HS-5 (cell line): ENCODE measurements around the gene CCER1.
A peak's percentile ranks its signal among the peaks of the same experiment; 100 is the strongest.

Experiments
- DNase-seq: peaks from one replicate; pipeline ENCODE4 v3.0.0-alpha.2; 2012; ENCODE audit warnings: low read depth

Gene CCER1

DNA sequence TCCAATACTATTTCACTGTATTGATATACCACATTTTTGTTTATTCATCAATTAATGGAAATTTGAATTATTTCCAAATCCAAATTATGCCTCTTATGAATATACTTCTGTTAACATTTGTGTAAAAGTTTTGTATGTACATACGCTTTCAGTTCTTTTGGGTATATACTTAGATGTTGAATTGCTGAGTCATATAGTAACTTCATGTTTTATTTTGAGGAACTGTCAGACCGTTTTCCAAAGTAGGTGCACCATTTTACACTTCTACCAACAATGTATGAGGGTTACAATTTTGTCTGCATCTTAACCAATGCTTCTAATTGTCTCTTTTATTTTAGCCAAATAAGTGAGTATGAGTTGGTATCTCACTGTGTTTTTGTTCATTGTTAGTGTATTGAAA is 10.2 kb upstream of the CCER1 start:
- no peak for DNase-seq

- DNase-seq, result no peak
Measured at GRCh38 chr12:90964616-90965015, 9.6 kb upstream of the CCER1 start.

GRCh38 chr12:90963946-90964345 is 9.0 kb upstream of the CCER1 start:
- DNase-seq, result no peak

- DNase-seq, result no peak
Measured at GRCh38 chr12:90961154-90961553, 6.2 kb upstream of the CCER1 start.

DNA sequence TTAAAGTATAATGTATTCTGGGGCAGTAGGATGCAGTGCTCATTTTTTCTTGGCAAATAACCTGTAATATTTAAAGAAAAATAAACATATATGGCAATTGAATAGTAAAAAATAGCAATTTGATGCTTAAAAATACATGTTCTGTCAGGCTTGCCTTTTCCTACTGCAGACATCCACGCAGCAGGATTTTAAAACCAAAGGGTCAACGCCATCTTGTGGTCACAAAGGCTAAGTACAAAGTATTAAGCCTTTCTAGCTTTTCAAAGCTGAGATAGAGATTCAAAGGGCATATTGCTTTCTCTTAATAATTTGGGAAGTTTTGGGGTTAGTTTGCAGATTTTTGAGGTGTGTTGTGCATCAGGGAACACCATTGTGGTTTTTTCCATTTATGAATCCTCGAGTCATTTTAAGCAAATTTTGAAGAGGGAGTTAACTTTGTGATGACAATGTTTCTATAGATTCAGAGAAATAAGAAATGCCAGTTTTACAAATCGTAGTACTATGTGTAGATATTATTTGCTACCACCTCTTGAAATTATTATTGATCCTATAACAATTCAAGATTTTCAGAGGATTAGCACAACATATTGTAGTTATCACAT is 4.7 kb upstream of the CCER1 start:
- no peak for DNase-seq

DNA sequence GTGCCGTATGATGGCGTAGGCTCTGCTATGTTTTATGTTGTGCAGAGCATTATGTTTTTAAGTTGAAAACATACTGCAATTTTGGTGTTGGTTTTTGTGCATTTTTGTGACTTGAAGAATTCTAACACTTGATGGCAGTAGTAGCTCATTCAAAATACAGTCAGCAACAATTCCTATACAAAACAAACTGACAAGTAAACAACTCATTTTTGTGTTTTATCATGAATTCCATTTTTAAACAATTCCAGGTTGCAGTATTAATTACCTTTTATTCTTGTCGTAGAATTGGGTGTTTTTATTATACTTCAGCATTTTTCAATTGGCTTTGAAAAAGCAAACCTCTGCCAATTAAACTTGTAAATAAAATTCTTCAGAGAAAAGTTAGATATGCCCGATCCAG is 4.1 kb upstream of the CCER1 start:
- no peak for DNase-seq

DNA sequence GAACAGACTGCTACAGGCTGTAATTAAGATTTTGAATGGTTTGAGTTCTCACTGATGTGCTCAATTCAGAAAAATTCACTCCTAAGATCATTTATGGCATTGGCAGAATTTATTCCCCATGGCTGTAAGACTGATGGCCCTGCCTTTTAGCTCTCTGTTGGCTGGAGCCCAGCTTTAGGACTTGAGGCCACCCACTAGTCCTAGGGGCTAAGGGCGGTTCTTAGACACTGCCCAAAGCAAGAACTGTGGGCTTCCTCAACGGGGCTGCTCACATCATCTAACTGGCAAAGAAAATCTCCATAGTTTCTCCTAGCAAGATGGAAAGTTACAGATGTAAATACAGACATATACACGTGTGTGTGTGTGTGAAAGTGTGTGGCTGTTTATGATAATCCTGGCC is 3.4 kb upstream of the CCER1 start:
- no peak for DNase-seq

DNA sequence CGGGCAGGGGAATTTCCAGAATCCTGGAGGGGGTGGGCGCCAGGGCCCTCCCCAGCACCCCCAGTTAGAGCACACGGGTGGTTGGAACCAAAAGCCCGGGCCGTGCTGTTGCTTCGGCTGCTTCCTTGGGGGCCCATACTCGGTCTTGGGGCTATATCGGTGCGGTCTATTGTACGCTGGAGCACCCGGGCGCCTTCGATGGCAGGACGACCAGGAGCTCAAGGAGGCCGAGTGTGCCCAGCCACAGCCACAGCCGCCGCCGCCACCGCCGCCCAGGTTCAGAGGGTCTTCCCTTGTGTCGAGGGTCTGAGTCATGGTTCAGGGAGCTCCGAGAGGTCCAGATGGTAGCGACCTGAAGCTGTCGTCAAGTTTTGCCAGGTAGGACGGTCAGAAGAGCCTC is 548 bp downstream of the CCER1 start:
- DNase-seq, result no peak

- DNase-seq, result no peak
Measured at GRCh38 chr12:90953956-90954421, 987 bp downstream of the CCER1 start.

GRCh38 chr12:90951432-90952105 is 3.4 kb downstream of the CCER1 start:
- DNase-seq, result no peak

GRCh38 chr12:90947869-90948268 is 7.1 kb downstream of the CCER1 start:
- no peak for DNase-seq

- DNase-seq, result no peak
Measured at GRCh38 chr12:90945070-90945649, 9.8 kb downstream of the CCER1 start.

DNA sequence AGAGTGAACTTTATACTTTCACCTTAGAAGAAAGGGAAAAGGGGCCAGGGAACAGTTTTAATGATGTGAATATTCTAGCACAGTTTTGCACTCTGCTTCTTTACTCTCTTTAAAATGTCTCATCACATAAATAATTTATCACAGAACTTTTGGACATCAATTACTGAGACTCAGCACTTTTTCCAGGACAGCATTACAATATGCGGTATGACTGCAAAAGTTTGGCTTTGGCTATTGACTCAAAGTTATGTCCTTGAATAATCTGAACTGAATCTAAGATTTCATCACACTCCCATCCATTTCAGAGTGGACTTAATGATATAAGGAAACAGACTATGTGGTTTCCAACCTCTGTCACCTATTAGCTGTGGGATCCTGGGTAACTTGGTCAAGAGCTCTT is 11.7 kb downstream of the CCER1 start:
- no peak for DNase-seq

DNA sequence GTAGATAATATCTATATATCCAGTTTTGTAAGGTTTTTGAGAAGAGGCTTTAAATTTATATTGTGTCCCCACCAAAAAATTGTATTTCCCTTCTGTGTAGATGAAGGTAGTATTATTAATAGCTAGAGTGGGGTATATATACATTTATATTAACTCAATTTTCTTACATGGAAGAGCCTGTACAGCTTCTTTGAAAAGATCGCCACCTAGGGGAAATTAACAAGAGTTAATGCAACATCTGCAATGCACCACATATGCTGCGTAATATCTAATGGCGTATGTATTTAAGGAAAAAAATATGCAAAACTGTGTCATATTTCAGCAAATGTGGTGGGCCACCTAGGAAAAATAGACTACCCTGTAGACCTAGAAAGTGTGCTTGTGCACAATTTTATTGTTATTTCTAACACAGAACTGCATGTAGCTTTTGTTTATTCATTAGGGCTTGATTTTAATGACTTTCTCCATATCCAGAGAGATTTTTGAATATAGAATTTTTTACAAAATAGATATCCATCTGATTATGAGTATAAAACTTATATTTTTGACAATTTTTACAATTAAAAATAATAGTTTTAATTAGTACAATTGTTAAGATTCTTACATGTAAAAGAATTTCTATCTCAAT is 14.0 kb downstream of the CCER1 start:
- DNase-seq, result no peak

DNA sequence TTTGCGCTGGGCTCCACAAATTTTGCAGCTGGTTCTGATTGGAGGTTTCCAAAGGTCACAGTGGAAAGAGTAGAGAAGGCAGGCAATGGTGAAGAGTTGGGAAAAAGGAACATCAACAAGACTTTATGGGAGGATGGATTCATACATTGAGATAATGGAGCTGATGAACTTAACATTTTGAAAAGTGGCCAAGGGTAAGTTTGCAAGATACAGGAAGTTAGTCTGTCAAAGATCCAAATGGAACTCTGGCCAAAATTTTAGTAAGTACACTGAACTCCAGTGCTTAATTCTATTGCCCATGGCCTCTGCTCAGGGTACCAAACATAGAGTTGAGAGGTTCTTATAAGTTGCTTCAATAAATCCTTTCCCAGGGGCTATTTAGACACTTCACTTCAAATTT is 15.6 kb downstream of the CCER1 start:
- no peak for DNase-seq

- no peak for DNase-seq
Measured at GRCh38 chr12:90938451-90938850, 16.5 kb downstream of the CCER1 start.

GRCh38 chr12:90937651-90938050 is 17.3 kb downstream of the CCER1 start:
- DNase-seq, result no peak

DNA sequence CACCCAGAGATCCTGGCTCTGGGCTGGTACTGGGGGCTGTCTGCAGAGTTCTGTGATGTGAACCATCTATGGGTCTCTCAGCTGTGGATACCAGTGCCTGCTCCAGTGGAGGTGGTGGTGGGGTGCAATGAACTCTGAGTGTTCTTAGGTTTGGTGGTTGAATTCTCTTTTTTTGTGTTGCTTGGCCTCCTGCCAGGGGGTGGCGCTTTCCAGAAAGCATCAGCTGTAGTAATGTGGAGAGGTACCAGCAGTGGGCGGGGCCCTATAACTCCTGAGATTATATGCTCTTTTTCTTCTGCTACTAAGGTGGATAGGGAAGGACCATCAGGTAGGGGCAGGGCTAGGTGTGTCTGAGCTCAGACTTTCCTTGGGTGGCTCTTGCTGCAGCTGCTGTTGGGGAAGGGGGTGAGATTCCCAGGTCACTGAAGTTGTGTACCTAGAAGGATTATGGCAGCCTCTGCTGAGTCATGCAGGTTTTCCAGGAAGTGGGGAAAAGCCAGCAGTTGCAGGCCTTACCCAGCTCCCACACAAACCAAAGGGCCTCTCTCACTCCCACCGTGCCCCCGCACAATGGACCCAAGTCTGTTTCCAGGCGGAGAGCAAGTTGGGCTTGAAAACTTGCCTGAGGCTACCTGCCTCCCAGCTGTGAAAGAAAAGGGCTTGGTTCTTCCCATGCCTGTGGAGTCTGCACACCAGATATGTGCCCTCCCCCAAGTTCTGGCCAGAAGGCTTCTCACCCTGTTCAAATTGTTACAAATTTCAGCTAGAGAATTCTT is 18.6 kb downstream of the CCER1 start:
- no peak for DNase-seq

DNA sequence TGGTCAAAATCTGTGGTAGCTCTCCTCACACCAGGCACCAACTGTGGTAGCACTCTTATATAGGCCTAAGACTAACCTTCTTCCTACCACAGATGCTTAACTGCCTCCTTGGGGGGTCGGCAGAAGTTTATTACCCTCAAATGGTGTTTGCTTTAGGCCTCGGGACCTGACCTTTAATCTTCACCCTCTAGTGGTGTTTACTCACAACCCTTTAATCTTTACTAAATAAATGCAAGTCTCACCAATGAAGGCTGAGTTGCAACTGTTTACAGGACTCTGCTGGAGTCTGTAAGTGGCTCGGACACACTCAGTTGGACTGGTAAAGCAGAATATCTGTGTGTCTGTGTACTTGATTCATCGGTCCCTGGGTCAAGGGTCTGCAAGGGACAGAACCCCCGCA is 29.4 kb downstream of the CCER1 start:
- DNase-seq, result no peak

GRCh38 chr12:90924406-90924805 is 30.6 kb downstream of the CCER1 start:
- no peak for DNase-seq

GRCh38 chr12:90922145-90922627 is 32.8 kb downstream of the CCER1 start:
- peak; percentile 16 for DNase-seq

- DNase-seq, result no peak
Measured at GRCh38 chr12:90921536-90921935, 33.4 kb downstream of the CCER1 start.
